DOHH2 (cell line): ENCODE results near the gene NSMCE1.

ENCODE experiments used
- EZH2phosphoT487 ChIP-seq: fragments of 200-600 bp; sonication (generic); IDR thresholded peaks from 2 replicates; pipeline ENCODE4 v1.6.1; 2017; ENCODE audit warnings: borderline replicate concordance, mild to moderate bottlenecking, antibody characterized with exemption, low read length, moderate library complexity, mixed read lengths
- TF ChIP-seq, protein P1 (sequence below): fragments of 200-600 bp; sonication (generic); IDR thresholded peaks from one replicate; pipeline ENCODE4 v1.5.1; 2014; ENCODE audit warnings: antibody characterized with exemption, mild to moderate bottlenecking, low read depth, low read length; ENCODE audit not compliant: poor library complexity, severe bottlenecking

DNA sequence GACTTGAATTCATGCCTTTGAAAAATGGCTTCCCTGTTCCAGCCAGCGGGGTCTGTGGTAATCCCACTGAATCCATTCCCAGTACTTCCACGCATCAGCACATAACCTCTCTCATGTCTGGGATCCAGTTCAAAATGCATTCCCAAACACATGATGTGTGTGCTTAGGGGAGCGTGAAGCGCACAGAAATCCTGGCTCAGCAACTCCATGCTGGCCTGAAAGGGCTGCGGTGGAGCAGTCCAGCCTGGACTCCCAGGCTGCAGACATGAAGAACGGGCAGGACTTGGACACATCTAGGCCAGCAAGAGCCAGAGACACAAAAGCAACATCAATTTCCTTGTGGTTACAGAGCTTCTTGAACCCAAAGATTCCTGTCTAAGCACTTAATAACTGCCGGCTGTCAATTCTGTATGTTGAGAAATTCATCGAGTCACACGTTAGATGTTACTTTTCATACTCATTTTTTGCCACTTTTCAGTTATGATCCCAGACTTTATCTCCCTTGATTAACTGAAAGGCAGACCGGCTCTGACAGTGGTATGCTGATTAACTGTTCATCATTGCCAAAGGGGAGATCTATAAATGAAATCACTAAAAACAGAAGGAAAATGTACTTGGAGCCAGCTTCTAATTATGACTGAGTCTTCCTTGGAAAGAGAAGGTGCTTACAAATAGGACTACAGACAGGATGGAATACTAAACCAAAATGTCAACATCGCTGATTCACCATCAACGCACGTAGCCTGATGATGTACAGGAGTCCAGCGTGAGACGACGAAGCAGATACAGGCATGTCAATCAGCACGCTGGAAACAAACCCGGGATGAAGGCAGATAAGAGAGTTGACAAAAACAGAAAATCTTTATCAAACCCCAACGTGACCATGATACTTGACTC lies 23.0 kb downstream of the NSMCE1 start:
- TF ChIP-seq, protein P1, sequence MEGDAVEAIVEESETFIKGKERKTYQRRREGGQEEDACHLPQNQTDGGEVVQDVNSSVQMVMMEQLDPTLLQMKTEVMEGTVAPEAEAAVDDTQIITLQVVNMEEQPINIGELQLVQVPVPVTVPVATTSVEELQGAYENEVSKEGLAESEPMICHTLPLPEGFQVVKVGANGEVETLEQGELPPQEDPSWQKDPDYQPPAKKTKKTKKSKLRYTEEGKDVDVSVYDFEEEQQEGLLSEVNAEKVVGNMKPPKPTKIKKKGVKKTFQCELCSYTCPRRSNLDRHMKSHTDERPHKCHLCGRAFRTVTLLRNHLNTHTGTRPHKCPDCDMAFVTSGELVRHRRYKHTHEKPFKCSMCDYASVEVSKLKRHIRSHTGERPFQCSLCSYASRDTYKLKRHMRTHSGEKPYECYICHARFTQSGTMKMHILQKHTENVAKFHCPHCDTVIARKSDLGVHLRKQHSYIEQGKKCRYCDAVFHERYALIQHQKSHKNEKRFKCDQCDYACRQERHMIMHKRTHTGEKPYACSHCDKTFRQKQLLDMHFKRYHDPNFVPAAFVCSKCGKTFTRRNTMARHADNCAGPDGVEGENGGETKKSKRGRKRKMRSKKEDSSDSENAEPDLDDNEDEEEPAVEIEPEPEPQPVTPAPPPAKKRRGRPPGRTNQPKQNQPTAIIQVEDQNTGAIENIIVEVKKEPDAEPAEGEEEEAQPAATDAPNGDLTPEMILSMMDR = no peak
- no peak for TF ChIP-seq EZH2phosphoT487
